HepG2 (cell line): Measurements from ENCODE around the gene PRKACG. TPM values are rescaled to one million over a fixed set of nuclear protein-coding genes. Genes with fewer than 3 reads are reported as not detected.

Source experiments
- ATAC-seq: fragments of 200-7000 bp; cut with Tn5 transposase; 3 replicates; pipeline ENCODE4 v1.9.1; 2020; ENCODE audit warnings: mild to moderate bottlenecking, moderate library complexity
- BruUV-seq: library from RNA; stranded (reverse); fragments of 400-500 nt; replicated peaks from 2 replicates; lab custom pipeline; 2021; lab: Mats Ljungman, UMichigan
- CTCF ChIA-PET: fragments of 300-600 bp; formaldehyde crosslinking; extraction: SDS; loops from one replicate; lab custom pipeline; 2021; ENCODE audit warnings: low total read pairs, inconsistent platforms, low intra/inter-chr PET ratio; lab: Yijun Ruan, JAX
- POLR2A ChIA-PET: fragments of 350-600 bp; sonication (Branson Sonifier 250); formaldehyde crosslinking; loops from one replicate; lab custom pipeline; 2020; ENCODE audit warnings: antibody characterized with exemption, inconsistent platforms; lab: Yijun Ruan, JAX
- DNase-seq: peaks from one replicate; pipeline ENCODE4 v3.0.0-alpha.2; 2015; ENCODE audit warnings: low spot score
- FAIRE-seq: peaks from 3 replicates; lab custom pipeline; 2011; peaks lifted over from hg19 to GRCh38; lab: Jason Lieb, UNC
- H2AFZ ChIP-seq: one replicate; pipeline ENCODE4 v1.6.1; 2011; ENCODE audit warnings: low read length, inconsistent platforms
- H3K27ac ChIP-seq: fragments of 300-600 bp; 3 replicates; pipeline ENCODE4 v1.8.0; 2011; ENCODE audit warnings: mixed run types, mild to moderate bottlenecking, mixed read lengths, low read length, inconsistent platforms; ENCODE audit not compliant: insufficient read depth; ENCODE audit errors: extremely low read length
- H3K27me3 ChIP-seq, 2 experiments: fragments of 200-600 bp in 1 of 2; 2 replicates in 1 of 2; 3 replicates in 1 of 2; pipeline versions ENCODE4 v1.6.0 to v1.8.0; 2011; ENCODE audit warnings: low read length in 2 of 2, mild to moderate bottlenecking in 2 of 2, moderate library complexity in 2 of 2, inconsistent platforms in 1 of 2; ENCODE audit not compliant: insufficient read depth in 2 of 2, control insufficient read depth in 1 of 2
- H3K36me3 ChIP-seq, 2 experiments: fragments of 200-600 bp in 1 of 2; replicated peaks in 1 of 2; 2 replicates in 1 of 2; 3 replicates in 1 of 2; pipeline versions ENCODE4 v1.5.1 to v1.8.0; 2011; ENCODE audit warnings: low read length in 2 of 2, inconsistent platforms in 1 of 2; ENCODE audit not compliant: insufficient read depth in 2 of 2, control insufficient read depth in 1 of 2
- H3K4me1 ChIP-seq: 2 replicates; pipeline ENCODE4 v1.5.1; 2012; ENCODE audit warnings: low read length, inconsistent platforms; ENCODE audit not compliant: insufficient read depth
- H3K4me2 ChIP-seq: 2 replicates; pipeline ENCODE4 v1.6.0; 2011; ENCODE audit warnings: low read depth, low read length, inconsistent platforms
- H3K4me3 ChIP-seq, 3 experiments: fragments of 200-600 bp in 1 of 3; sonication (generic), shearing (Covaris generic) in 1 of 3; replicated peaks in 1 of 3; 2 replicates each; pipeline ENCODE4 v1.5.1; 2011 to 2016; ENCODE audit warnings: low read length in 3 of 3, inconsistent platforms in 2 of 3, low read depth in 2 of 3, mild to moderate bottlenecking in 2 of 3, control low read depth in 1 of 3, mixed read lengths in 1 of 3; ENCODE audit not compliant: insufficient read depth in 1 of 3
- H3K79me2 ChIP-seq: one replicate; pipeline ENCODE4 v1.6.1; 2011; ENCODE audit warnings: low read length, inconsistent platforms; ENCODE audit not compliant: insufficient read depth
- H3K9ac ChIP-seq: 2 replicates; pipeline ENCODE4 v1.6.0; 2011; ENCODE audit warnings: mild to moderate bottlenecking, low read depth, low read length, inconsistent platforms; ENCODE audit not compliant: insufficient read depth
- H3K9me3 ChIP-seq: 2 replicates; pipeline ENCODE4 v1.5.1; 2012; ENCODE audit warnings: mild to moderate bottlenecking, low read length
- H4K20me1 ChIP-seq: 2 replicates; pipeline ENCODE4 v1.6.0; 2011; ENCODE audit warnings: inconsistent platforms, mild to moderate bottlenecking, low read length, moderate library complexity; ENCODE audit not compliant: insufficient read depth
- MNT ChIP-seq: fragments of 450-650 bp; IDR thresholded peaks from 2 replicates; pipeline ENCODE4 v1.6.1; 2016
- PBX3 ChIP-seq: sonication (generic); formaldehyde crosslinking; IDR thresholded peaks from 2 replicates; pipeline ENCODE4 v1.8.1; 2023; ENCODE audit warnings: missing genetic modification reagents, inconsistent platforms, borderline replicate concordance
- ZBTB10 ChIP-seq: sonication (generic); formaldehyde crosslinking; IDR thresholded peaks from 2 replicates; pipeline ENCODE4 v1.4.0; 2020; ENCODE audit warnings: missing genetic modification reagents, borderline replicate concordance
- ZGPAT ChIP-seq: IDR thresholded peaks from 2 replicates; pipeline ENCODE4 v1.6.1; 2016; ENCODE audit warnings: mild to moderate bottlenecking
- WGBS: methylation state at CpG from one replicate; pipeline ENCODE4 v1.1.6; 2017; ENCODE audit warnings: low lambda C conversion rate; 5-methylcytosine and 5-hydroxymethylcytosine counted together
- in situ Hi-C: cut with HindIII; loops from 2 replicates; pipeline ENCODE4 v1.10.0; 2017; ENCODE audit warnings: low pct_unique_long_range_greater_than_20kb; ENCODE audit not compliant: extremely low pct_ligation_motif_present
- intact Hi-C: fragments of 100-400 bp; cut with micrococcal nuclease; formaldehyde crosslinking; loops from one replicate; pipeline ENCODE4 v1.10.0; 2022; ENCODE audit not compliant: unreplicated experiment
- polyA plus RNA-seq, 8 experiments: library from polyadenylated mRNA; depleted of rRNA in 3 of 8; stranded (reverse) in 7 of 8; unstranded in 1 of 8; fragments of >200 nt; fragmentation: Illumina TruSeq in 4 of 8; extraction: Trizol in 4 of 8; gene quantifications; 2 replicates each; pipeline versions ENCODE4 v1.2.1 to v1.2.3, GENCODE V29; 2011 to 2016; ENCODE audit warnings: low read depth in 4 of 8, missing spikeins in 1 of 8, mixed read lengths in 1 of 8; ENCODE audit not compliant: insufficient read depth in 1 of 8
- total RNA-seq, 5 experiments: library from RNA; depleted of rRNA; stranded (reverse); fragments of >200 nt; fragmentation: Illumina TruSeq; extraction: Trizol; gene quantifications; 2 replicates each; pipeline ENCODE4 v1.2.3, GENCODE V29; 2016; ENCODE audit warnings: low read depth in 1 of 5

Gene PRKACG
- total and polyA plus RNA-seq, 2 of the 13 experiments (the other 11 are each of a cell fraction or from before 2014, with no cell fraction given), result not detected

GRCh38 chr9:69018737-69019136, 4.8 kb upstream of the PRKACG start:
- Histone ChIP-seq H3K27ac (no peak overlapping the region), H3K9ac (no peak overlapping the region), H3K27me3 (no peaks in the 10 kb centered on the region; a peak in 1 of 5 replicates), H2AFZ (no peak overlapping the region), H3K4me1 (peaks cover 10% of the 10 kb centered on the region), H3K4me2 (no peak overlapping the region), H4K20me1 (no peaks in the 10 kb centered on the region), H3K36me3 (no peaks in the 10 kb centered on the region), H3K79me2 (no peaks in the 10 kb centered on the region), H3K4me3 (no peak overlapping the region), H3K9me3 (no peaks in the 10 kb centered on the region)
- FAIRE-seq (no peak), DNase-seq (no peak), ATAC-seq (no peak)
- BruUV-seq, result no TSS peak
- TF ChIP-seq PBX3 (no peak), ZGPAT (CRISPR knock-in tag) (no peak), MNT (peak; percentile 93), ZBTB10 (CRISPR knock-in tag) (no peak)
- POLR2A ChIA-PET, result no interaction called here
- in situ Hi-C loops (no loop called here), intact Hi-C loops (no loop called here)
- CTCF ChIA-PET, result no interaction called here
- 47% methylated on average over 5 of the region's 5 CpGs for WGBS
